Measurements from ENCODE around the gene DENND4A. TPM values are rescaled to one million over a fixed set of nuclear protein-coding genes. Genes with fewer than 3 reads are reported as not detected.

DENND4A gene
- total and polyA plus RNA-seq, 2 donors (not counting 1 experiment from before 2014, with no cell fraction given): 24.4 to 103 TPM

DNA sequence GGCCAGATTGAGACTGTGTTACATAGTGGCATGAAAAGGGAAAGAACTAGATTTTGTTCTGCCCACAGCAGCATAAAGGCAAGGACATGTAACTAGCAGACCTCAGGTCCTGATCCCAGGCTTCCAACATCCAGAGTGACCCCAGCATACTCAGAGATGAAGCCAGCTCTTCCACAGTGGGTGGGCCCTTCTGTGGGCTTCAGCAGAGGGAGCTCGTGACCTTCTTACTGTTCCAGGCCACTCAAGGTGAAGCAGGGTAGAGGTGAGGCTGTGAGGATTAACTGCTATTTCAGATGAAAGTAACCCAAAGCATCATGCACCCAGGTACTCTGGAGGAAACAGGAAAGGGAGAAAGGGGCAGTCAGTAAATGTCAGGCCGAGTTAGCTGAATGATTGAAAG, 171.3 kb downstream of the DENND4A start:
- Histone ChIP-seq H3K27me3 (replicated peaks in 1 of 4; ENCODE audit: control extremely low read depth in 1 of 4, control insufficient read depth in 3 of 4, insufficient read depth in 4 of 4, low read length in 3 of 4) (no peaks in the 10 kb centered on the region), H4K20me1 (ENCODE audit: control insufficient read depth, insufficient read depth, low read length, poor library complexity, severe bottlenecking) (no peaks in the 10 kb centered on the region), H3K9me3 (ENCODE audit: control extremely low read depth in 1 of 3, control insufficient read depth in 2 of 3, insufficient read depth in 1 of 3, low read length in 2 of 3) (no peaks in the 10 kb centered on the region), H2AFZ (ENCODE audit: insufficient read depth, low read depth, low read length, poor library complexity, severe bottlenecking) (no peak overlapping the region), H3K4me1 (ENCODE audit: control insufficient read depth in 2 of 2, insufficient read depth in 2 of 2, low read length in 2 of 2) (no peaks in the 10 kb centered on the region), H3K79me2 (ENCODE audit: control insufficient read depth, insufficient read depth, low read length) (no peaks in the 10 kb centered on the region), H3K9ac (ENCODE audit: low read length) (no peak overlapping the region), H3K27ac (ENCODE audit: low read length in 2 of 2) (no peak overlapping the region), H3K4me3 (ENCODE audit: control extremely low read depth in 1 of 5, extremely low read depth in 1 of 5, insufficient read depth in 1 of 5, low read depth in 2 of 5, low read length in 4 of 5) (no peak overlapping the region), H3K4me2 (replicated peaks; ENCODE audit: low read depth, low read length, poor library complexity, severe bottlenecking) (no peak overlapping the region), H3K36me3 (replicated peaks in 1 of 2; ENCODE audit: control extremely low read depth in 1 of 2, control insufficient read depth in 1 of 2, extremely low read depth in 1 of 2, insufficient read depth in 2 of 2, low read length in 1 of 2) (no peaks in the 10 kb centered on the region)
- Mint-ChIP-seq H3K4me1 (no peaks in the 10 kb centered on the region), H3K27me3 (no peaks in the 10 kb centered on the region), H3K4me3 (no peak overlapping the region), H3K27ac (no peak overlapping the region), H3K9me3 (ENCODE audit: insufficient read depth) (no peaks in the 10 kb centered on the region)
- CTCF ChIA-PET: interaction anchor here (0.8 kb wide), 1 partner anchor 18 kb away, joined by 3 read pairs; no protein-coding TSS in a partner anchor
- ATAC-seq (ENCODE audit: low read depth) (no peak), DNase-seq (no peak)
- 83% methylated on average over 1 of the region's 2 CpGs for WGBS (ENCODE audit: insufficient coverage)
- POLR2A ChIA-PET: no interaction called here
- intact Hi-C loops (cut with micrococcal nuclease): no loop called here
- no peak for TF ChIP-seq EZH2 (IDR thresholded peaks at IDR 0.05; ENCODE audit: borderline replicate concordance, insufficient read depth, low read depth, low read length, poor library complexity, severe bottlenecking)
- TF ChIP-seq, protein P1, sequence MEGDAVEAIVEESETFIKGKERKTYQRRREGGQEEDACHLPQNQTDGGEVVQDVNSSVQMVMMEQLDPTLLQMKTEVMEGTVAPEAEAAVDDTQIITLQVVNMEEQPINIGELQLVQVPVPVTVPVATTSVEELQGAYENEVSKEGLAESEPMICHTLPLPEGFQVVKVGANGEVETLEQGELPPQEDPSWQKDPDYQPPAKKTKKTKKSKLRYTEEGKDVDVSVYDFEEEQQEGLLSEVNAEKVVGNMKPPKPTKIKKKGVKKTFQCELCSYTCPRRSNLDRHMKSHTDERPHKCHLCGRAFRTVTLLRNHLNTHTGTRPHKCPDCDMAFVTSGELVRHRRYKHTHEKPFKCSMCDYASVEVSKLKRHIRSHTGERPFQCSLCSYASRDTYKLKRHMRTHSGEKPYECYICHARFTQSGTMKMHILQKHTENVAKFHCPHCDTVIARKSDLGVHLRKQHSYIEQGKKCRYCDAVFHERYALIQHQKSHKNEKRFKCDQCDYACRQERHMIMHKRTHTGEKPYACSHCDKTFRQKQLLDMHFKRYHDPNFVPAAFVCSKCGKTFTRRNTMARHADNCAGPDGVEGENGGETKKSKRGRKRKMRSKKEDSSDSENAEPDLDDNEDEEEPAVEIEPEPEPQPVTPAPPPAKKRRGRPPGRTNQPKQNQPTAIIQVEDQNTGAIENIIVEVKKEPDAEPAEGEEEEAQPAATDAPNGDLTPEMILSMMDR (IDR thresholded peaks at IDR 0.05): no peak

DNA sequence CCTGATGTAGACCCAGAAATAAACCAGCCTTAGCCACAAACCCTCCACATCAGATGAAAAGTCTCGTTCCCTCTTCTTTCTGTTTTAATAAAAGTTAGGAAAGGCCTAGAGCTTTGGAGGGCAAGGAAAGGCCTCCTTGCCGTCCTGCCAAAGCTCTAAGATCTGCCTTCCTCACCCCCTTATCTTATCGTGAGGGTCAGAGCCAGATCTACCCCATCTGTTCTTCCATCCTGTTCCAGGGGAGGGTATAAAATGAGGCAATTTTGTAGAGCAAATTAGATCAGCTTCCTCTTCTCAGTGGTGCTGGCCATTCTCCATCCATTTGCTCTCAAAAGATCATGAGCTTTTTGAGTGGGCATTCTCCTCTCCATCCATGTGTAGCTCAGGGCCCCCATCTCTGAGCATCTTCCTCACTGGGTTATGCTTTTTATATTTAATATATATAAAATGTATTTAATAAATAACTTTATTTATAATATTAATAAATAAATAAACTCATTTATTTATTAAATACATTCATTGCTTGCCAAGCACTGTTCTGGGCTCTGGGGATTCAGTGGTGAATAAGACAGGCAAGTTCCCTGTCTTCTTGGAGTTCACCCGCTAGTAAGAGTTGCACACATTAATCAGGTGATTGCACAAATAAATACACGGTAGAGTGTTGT, 172.3 kb downstream of the DENND4A start:
- intact Hi-C loops (cut with micrococcal nuclease): no loop called here
- Histone ChIP-seq H3K9me3 (ENCODE audit: control extremely low read depth in 1 of 3, control insufficient read depth in 2 of 3, insufficient read depth in 1 of 3, low read length in 2 of 3) (no peaks in the 10 kb centered on the region), H3K4me2 (replicated peaks; ENCODE audit: low read depth, low read length, poor library complexity, severe bottlenecking) (no peak overlapping the region), H3K4me3 (ENCODE audit: control extremely low read depth in 1 of 5, extremely low read depth in 1 of 5, insufficient read depth in 1 of 5, low read depth in 2 of 5, low read length in 4 of 5) (no peak overlapping the region), H3K9ac (ENCODE audit: low read length) (no peak overlapping the region), H3K79me2 (ENCODE audit: control insufficient read depth, insufficient read depth, low read length) (no peaks in the 10 kb centered on the region), H3K36me3 (replicated peaks in 1 of 2; ENCODE audit: control extremely low read depth in 1 of 2, control insufficient read depth in 1 of 2, extremely low read depth in 1 of 2, insufficient read depth in 2 of 2, low read length in 1 of 2) (no peaks in the 10 kb centered on the region), H4K20me1 (ENCODE audit: control insufficient read depth, insufficient read depth, low read length, poor library complexity, severe bottlenecking) (no peaks in the 10 kb centered on the region), H3K27me3 (replicated peaks in 1 of 4; ENCODE audit: control extremely low read depth in 1 of 4, control insufficient read depth in 3 of 4, insufficient read depth in 4 of 4, low read length in 3 of 4) (no peaks in the 10 kb centered on the region), H3K4me1 (ENCODE audit: control insufficient read depth in 2 of 2, insufficient read depth in 2 of 2, low read length in 2 of 2) (no peaks in the 10 kb centered on the region), H3K27ac (ENCODE audit: low read length in 2 of 2) (no peak overlapping the region), H2AFZ (ENCODE audit: insufficient read depth, low read depth, low read length, poor library complexity, severe bottlenecking) (no peak overlapping the region)
- Mint-ChIP-seq H3K27ac (no peak overlapping the region), H3K4me3 (no peak overlapping the region), H3K4me1 (no peaks in the 10 kb centered on the region), H3K9me3 (ENCODE audit: insufficient read depth) (no peaks in the 10 kb centered on the region), H3K27me3 (no peaks in the 10 kb centered on the region)
- WGBS (ENCODE audit: insufficient coverage): 100% methylated on average over 2 of the region's 5 CpGs
- CTCF ChIA-PET: interaction anchor here (1.3 kb wide), 1 partner anchor 9 kb away, joined by 3 read pairs; no protein-coding TSS in a partner anchor
- TF ChIP-seq, protein P1 (IDR thresholded peaks at IDR 0.05): no peak
- no peak for TF ChIP-seq EZH2 (IDR thresholded peaks at IDR 0.05; ENCODE audit: borderline replicate concordance, insufficient read depth, low read depth, low read length, poor library complexity, severe bottlenecking)
- no peak for DNase-seq
- ATAC-seq (ENCODE audit: low read depth): no peak
- POLR2A ChIA-PET: no interaction called here
